HepG2 (cell line): ENCODE measurements around the gene MAPKAPK3. TPM values are rescaled to one million over a fixed set of nuclear protein-coding genes. Genes with fewer than 3 reads are reported as not detected.
A peak's percentile ranks its signal among the peaks of the same experiment; 100 is the strongest.

ENCODE experiments used
- ATRX ChIP-seq: sonication (generic); formaldehyde crosslinking; IDR thresholded peaks from 2 replicates; pipeline ENCODE4 v1.4.0; 2020; ENCODE audit warnings: missing genetic modification reagents, borderline replicate concordance
- CENPT ChIP-seq: sonication (generic); formaldehyde crosslinking; IDR thresholded peaks from 2 replicates; pipeline ENCODE4 v1.8.0; 2022; ENCODE audit warnings: low read depth, mild to moderate bottlenecking, moderate library complexity, missing genetic modification reagents
- CREM ChIP-seq, 2 experiments: sonication (generic) in 1 of 2; formaldehyde crosslinking in 1 of 2; IDR thresholded peaks; 2 replicates each; pipeline versions ENCODE4 v1.4.0 to v1.6.1; 2016 to 2020; ENCODE audit warnings: antibody characterized with exemption in 1 of 2, mild to moderate bottlenecking in 1 of 2, missing genetic modification reagents in 1 of 2
- ELF1 ChIP-seq: sonication (generic); formaldehyde crosslinking; IDR thresholded peaks from 2 replicates; pipeline ENCODE4 v1.4.0; 2020; ENCODE audit warnings: missing genetic modification reagents
- ETV6 ChIP-seq: sonication (generic); formaldehyde crosslinking; conservative IDR thresholded peaks from 2 replicates; pipeline ENCODE4 v1.4.0; 2020; ENCODE audit warnings: missing genetic modification reagents
- FOXO1 ChIP-seq: sonication (generic); formaldehyde crosslinking; IDR thresholded peaks from 2 replicates; pipeline ENCODE4 v1.4.0; 2020; ENCODE audit warnings: missing genetic modification reagents
- KLF12 ChIP-seq: sonication (generic); formaldehyde crosslinking; IDR thresholded peaks from 2 replicates; pipeline ENCODE4 v1.4.0; 2020; ENCODE audit warnings: missing genetic modification reagents, borderline replicate concordance
- NR2F6 ChIP-seq, 2 experiments: IDR thresholded peaks; 2 replicates each; pipeline ENCODE4 v1.6.1; 2016; ENCODE audit warnings: antibody characterized with exemption in 1 of 2, mild to moderate bottlenecking in 1 of 2
- PHF8 ChIP-seq: sonication (generic); formaldehyde crosslinking; IDR thresholded peaks from 2 replicates; pipeline ENCODE4 v1.5.0; 2020; ENCODE audit warnings: missing genetic modification reagents
- PRPF4 ChIP-seq: fragments of 200-400 bp; formaldehyde crosslinking; IDR thresholded peaks from 2 replicates; pipeline ENCODE4 v1.6.1; 2016; ENCODE audit warnings: low read length, low read depth; ENCODE audit not compliant: poor library complexity, severe bottlenecking
- REL ChIP-seq: sonication (generic); formaldehyde crosslinking; conservative IDR thresholded peaks from 2 replicates; pipeline ENCODE4 v1.8.0; 2022; ENCODE audit warnings: mild to moderate bottlenecking, missing genetic modification reagents, moderate library complexity
- SIX1 ChIP-seq: sonication (generic); formaldehyde crosslinking; IDR thresholded peaks from 2 replicates; pipeline ENCODE4 v1.4.0; 2020; ENCODE audit warnings: missing genetic modification reagents, borderline replicate concordance
- SOX13 ChIP-seq, 3 experiments: fragments of 450-650 bp in 1 of 3; sonication (generic) in 1 of 3; formaldehyde crosslinking in 1 of 3; IDR thresholded peaks in 2 of 3; conservative IDR thresholded peaks in 1 of 3; 2 replicates each; pipeline versions ENCODE4 v1.5.0 to v1.6.1; 2016 to 2020; ENCODE audit warnings: antibody characterized with exemption in 1 of 3, mild to moderate bottlenecking in 1 of 3, missing compliant biosample characterization in 1 of 3, missing genetic modification reagents in 1 of 3, moderate library complexity in 1 of 3
- ZBTB42 ChIP-seq: sonication (generic); formaldehyde crosslinking; IDR thresholded peaks from 2 replicates; pipeline ENCODE4 v1.5.0; 2020; ENCODE audit warnings: mild to moderate bottlenecking, missing genetic modification reagents
- ZNF136 ChIP-seq: sonication (generic); formaldehyde crosslinking; IDR thresholded peaks from 2 replicates; pipeline ENCODE4 v1.8.1; 2022; ENCODE audit warnings: low read depth, mild to moderate bottlenecking, moderate library complexity, missing genetic modification reagents
- ZNF138 ChIP-seq: sonication (generic); formaldehyde crosslinking; IDR thresholded peaks from 2 replicates; pipeline ENCODE4 v1.5.0; 2020; ENCODE audit warnings: mild to moderate bottlenecking, low read depth, missing genetic modification reagents
- ZNF264 ChIP-seq: sonication (generic); formaldehyde crosslinking; IDR thresholded peaks from 2 replicates; pipeline ENCODE4 v1.4.0; 2020; ENCODE audit warnings: missing genetic modification reagents
- ZNF569 ChIP-seq: sonication (generic); formaldehyde crosslinking; IDR thresholded peaks from 2 replicates; pipeline ENCODE4 v1.5.0; 2020; ENCODE audit warnings: mild to moderate bottlenecking, missing genetic modification reagents, moderate library complexity, borderline replicate concordance
- ZNF724P ChIP-seq: sonication (generic); formaldehyde crosslinking; IDR thresholded peaks from 2 replicates; pipeline ENCODE4 v1.8.0; 2022; ENCODE audit warnings: missing genetic modification reagents, borderline replicate concordance
- ZNF816 ChIP-seq: sonication (generic); formaldehyde crosslinking; IDR thresholded peaks from 2 replicates; pipeline ENCODE4 v1.8.0; 2022; ENCODE audit warnings: missing genetic modification reagents, mild to moderate bottlenecking, borderline replicate concordance
- ZNF839 ChIP-seq: sonication (generic); formaldehyde crosslinking; IDR thresholded peaks from 2 replicates; pipeline ENCODE4 v1.4.0; 2020; ENCODE audit warnings: missing genetic modification reagents, mild to moderate bottlenecking, borderline replicate concordance
- polyA plus RNA-seq, 8 experiments: library from polyadenylated mRNA; depleted of rRNA in 3 of 8; stranded (reverse) in 7 of 8; unstranded in 1 of 8; fragments of >200 nt; fragmentation: Illumina TruSeq in 4 of 8; extraction: Trizol in 4 of 8; gene quantifications; 2 replicates each; pipeline versions ENCODE4 v1.2.1 to v1.2.3, GENCODE V29; 2011 to 2016; ENCODE audit warnings: low read depth in 4 of 8, missing spikeins in 1 of 8, mixed read lengths in 1 of 8; ENCODE audit not compliant: insufficient read depth in 1 of 8
- total RNA-seq, 5 experiments: library from RNA; depleted of rRNA; stranded (reverse); fragments of >200 nt; fragmentation: Illumina TruSeq; extraction: Trizol; gene quantifications; 2 replicates each; pipeline ENCODE4 v1.2.3, GENCODE V29; 2016; ENCODE audit warnings: low read depth in 1 of 5
- TF ChIP-seq, protein P1 (sequence below): sonication (generic); formaldehyde crosslinking; IDR thresholded peaks from 2 replicates; pipeline ENCODE4 v1.4.0; 2020; ENCODE audit warnings: missing genetic modification reagents
- TF ChIP-seq, protein P2 (sequence below): IDR thresholded peaks from 2 replicates; pipeline ENCODE4 v1.6.1; 2016; ENCODE audit warnings: missing biosample characterization, missing genetic modification reagents, low read depth
- TF ChIP-seq, protein P3 (sequence below): sonication (generic); formaldehyde crosslinking; IDR thresholded peaks from 2 replicates; pipeline ENCODE4 v1.8.0; 2022; ENCODE audit warnings: mild to moderate bottlenecking, missing genetic modification reagents, borderline replicate concordance

MAPKAPK3 gene
- total and polyA plus RNA-seq, 2 of the 13 experiments (the other 11 are each of a cell fraction or from before 2014, with no cell fraction given), result 39.9 to 41.2 TPM

DNA sequence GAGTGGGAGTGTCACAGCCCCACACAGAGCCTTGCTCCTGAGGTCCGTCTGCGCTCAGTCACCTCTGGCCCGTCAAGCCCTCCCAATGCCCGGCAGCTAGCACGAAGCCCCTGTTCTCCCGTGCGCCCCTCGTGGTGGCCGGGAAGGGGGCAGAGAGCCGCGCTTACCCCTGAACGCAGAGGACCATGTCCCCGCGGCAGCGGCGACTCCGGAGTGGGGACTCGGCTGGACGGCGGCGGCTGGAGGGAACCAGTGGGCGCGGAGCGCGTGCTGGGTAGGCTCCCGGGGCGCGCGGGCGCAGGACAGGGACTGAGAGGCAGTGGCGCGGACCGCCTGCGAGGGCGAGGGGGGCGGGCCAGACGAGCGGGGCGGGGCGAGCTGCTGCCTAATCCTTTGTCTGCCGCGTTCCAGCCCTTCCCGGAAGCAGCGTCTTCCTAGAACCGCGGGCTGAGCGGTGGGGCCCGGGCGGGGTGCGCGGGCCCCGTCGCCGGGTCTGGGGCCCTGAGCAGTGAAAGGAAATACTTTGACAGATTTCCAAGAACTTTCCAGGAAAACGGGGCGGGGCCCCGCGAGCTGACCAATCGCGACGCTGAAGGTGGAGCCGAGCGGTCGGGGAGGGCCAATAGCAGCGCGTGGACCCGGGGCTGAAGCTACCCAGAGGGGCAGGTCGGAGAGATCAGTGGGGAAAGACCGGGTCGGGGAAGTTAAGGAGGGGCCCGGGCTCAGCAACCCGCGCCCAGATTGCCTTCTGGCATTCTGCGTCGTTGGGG lies 5.3 kb upstream of the MAPKAPK3 start, which contains the start of gene CISH (continued):
- TF ChIP-seq ZNF136 (CRISPR knock-in tag), result 0 out of 2 replicates have a peak, but pooled peaks have one; percentile 61
- no peak for TF ChIP-seq PRPF4
- TF ChIP-seq ZNF839 (CRISPR knock-in tag), result no peak; the same call in 1 of the 2 replicates
- TF ChIP-seq REL (CRISPR knock-in tag), result peak; percentile 86; the same call in 1 of the 2 replicates
- peak; percentile 89 for TF ChIP-seq ELF1
- TF ChIP-seq, protein P1, sequence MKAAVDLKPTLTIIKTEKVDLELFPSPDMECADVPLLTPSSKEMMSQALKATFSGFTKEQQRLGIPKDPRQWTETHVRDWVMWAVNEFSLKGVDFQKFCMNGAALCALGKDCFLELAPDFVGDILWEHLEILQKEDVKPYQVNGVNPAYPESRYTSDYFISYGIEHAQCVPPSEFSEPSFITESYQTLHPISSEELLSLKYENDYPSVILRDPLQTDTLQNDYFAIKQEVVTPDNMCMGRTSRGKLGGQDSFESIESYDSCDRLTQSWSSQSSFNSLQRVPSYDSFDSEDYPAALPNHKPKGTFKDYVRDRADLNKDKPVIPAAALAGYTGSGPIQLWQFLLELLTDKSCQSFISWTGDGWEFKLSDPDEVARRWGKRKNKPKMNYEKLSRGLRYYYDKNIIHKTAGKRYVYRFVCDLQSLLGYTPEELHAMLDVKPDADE (CRISPR knock-in tag), result 0 out of 2 replicates have a peak, but pooled peaks have one; percentile 60
- TF ChIP-seq PHF8 (CRISPR knock-in tag), result peak; percentile 47
- TF ChIP-seq CENPT (CRISPR knock-in tag), result no peak
- TF ChIP-seq ZNF569 (CRISPR knock-in tag), result peak; percentile 80; the same call in 1 of the 2 replicates
- peak; percentile 95; the same call in 1 of the 2 replicates for TF ChIP-seq ZNF816 (CRISPR knock-in tag)
- peak; percentile 45; the same call in 1 of the 2 replicates for TF ChIP-seq SOX13 (IDR thresholded peaks at IDR 0.05)
- TF ChIP-seq SOX13 (CRISPR knock-in tag; conservative IDR thresholded peaks at IDR 0.05 in 1 of 2, IDR thresholded peaks at IDR 0.05 in 1 of 2), result peak in 1 of 2 experiments; percentile 89; a peak in 2 of 4 replicates
- TF ChIP-seq CREM (IDR thresholded peaks at IDR 0.05), result peak; percentile 53
- no peak for TF ChIP-seq CREM (CRISPR knock-in tag; IDR thresholded peaks at IDR 0.05)
- TF ChIP-seq ZBTB42 (CRISPR knock-in tag), result peak; percentile 88; the same call in 1 of the 2 replicates
- TF ChIP-seq ZNF138 (CRISPR knock-in tag), result peak; percentile 94
- TF ChIP-seq ZNF724P (CRISPR knock-in tag), result peak; percentile 83; the same call in 1 of the 2 replicates
- no peak for TF ChIP-seq NR2F6 (IDR thresholded peaks at IDR 0.05)
- TF ChIP-seq NR2F6 (CRISPR knock-in tag; IDR thresholded peaks at IDR 0.05), result peak; percentile 45; the same call in 1 of the 2 replicates
- TF ChIP-seq SIX1, result 0 out of 2 replicates have a peak, but pooled peaks have one; percentile 43
- 0 out of 2 replicates have a peak, but pooled peaks have one; percentile 15 for TF ChIP-seq FOXO1 (CRISPR knock-in tag)
- no peak for TF ChIP-seq ATRX (CRISPR knock-in tag)
- peak; percentile 31; the same call in 1 of the 2 replicates for TF ChIP-seq KLF12 (CRISPR knock-in tag)
- no peak for TF ChIP-seq ZNF264 (CRISPR knock-in tag)
- TF ChIP-seq ETV6 (CRISPR knock-in tag), result peak; percentile 98
- TF ChIP-seq, protein P2, sequence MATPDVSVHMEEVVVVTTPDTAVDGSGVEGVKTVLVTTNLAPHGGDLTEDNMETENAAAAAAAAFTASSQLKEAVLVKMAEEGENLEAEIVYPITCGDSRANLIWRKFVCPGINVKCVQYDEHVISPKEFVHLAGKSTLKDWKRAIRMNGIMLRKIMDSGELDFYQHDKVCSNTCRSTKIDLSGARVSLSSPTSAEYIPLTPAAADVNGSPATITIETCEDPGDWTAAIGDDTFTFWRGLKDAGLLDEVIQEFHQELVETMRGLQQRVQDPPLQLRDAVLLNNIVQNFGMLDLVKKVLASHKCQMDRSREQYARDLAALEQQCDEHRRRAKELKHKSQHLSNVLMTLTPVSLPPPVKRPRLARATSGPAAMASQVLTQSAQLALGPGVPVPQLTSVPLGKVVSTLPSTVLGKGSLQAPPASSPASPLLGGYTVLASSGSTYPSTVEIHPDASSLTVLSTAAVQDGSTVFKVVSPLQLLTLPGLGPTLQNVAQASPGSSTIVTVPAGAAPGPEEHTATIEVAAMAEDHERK, result no peak
- TF ChIP-seq, protein P3, sequence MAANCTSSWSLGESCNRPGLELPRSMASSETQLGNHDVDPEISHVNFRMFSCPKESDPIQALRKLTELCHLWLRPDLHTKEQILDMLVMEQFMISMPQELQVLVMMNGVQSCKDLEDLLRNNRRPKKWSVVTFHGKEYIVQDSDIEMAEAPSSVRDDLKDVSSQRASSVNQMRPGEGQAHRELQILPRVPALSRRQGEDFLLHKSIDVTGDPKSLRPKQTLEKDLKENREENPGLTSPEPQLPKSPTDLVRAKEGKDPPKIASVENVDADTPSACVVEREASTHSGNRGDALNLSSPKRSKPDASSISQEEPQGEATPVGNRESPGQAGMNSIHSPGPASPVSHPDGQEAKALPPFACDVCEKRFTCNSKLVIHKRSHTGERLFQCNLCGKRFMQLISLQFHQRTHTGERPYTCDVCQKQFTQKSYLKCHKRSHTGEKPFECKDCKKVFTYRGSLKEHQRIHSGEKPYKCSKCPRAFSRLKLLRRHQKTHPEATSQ, result no peak
